Fibroblast of lung (primary cell): ENCODE data around the gene ODAM.

ENCODE experiments used
- EZH2 ChIP-seq: IDR thresholded peaks from 2 replicates; pipeline ENCODE4 v1.5.1; 2012; ENCODE audit warnings: low read length, control low read depth, mild to moderate bottlenecking; ENCODE audit errors: missing control alignments
- TF ChIP-seq, protein P1 (sequence below), 2 donors: IDR thresholded peaks in 1 of 2; conservative IDR thresholded peaks in 1 of 2; 1 replicate in 1 of 2; 2 replicates in 1 of 2; pipeline ENCODE4 v1.5.1; 2011 to 2012; ENCODE audit warnings: low read length in 2 of 2, control low read depth in 1 of 2, inconsistent platforms in 1 of 2, low read depth in 1 of 2, mild to moderate bottlenecking in 1 of 2

DNA sequence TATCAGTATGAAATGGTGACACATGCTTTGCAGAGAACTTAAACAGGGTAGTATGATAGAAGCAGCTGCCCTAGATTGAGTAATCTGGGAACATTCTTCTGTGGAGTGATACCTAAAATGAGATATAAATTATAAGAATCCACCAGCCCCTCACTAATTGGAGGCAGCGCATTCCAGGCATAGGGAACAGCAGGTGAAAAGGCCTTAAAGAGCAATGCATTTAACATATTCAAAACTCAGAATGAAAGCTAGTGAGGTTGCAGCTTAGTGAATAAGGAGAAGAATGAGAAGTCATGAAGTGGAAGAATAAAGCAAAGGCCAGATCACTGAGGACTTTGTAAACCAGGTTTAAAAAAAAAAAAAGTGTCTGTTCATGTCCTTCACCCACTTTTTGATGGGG lies 4.9 kb upstream of the ODAM start:
- TF ChIP-seq, protein P1, sequence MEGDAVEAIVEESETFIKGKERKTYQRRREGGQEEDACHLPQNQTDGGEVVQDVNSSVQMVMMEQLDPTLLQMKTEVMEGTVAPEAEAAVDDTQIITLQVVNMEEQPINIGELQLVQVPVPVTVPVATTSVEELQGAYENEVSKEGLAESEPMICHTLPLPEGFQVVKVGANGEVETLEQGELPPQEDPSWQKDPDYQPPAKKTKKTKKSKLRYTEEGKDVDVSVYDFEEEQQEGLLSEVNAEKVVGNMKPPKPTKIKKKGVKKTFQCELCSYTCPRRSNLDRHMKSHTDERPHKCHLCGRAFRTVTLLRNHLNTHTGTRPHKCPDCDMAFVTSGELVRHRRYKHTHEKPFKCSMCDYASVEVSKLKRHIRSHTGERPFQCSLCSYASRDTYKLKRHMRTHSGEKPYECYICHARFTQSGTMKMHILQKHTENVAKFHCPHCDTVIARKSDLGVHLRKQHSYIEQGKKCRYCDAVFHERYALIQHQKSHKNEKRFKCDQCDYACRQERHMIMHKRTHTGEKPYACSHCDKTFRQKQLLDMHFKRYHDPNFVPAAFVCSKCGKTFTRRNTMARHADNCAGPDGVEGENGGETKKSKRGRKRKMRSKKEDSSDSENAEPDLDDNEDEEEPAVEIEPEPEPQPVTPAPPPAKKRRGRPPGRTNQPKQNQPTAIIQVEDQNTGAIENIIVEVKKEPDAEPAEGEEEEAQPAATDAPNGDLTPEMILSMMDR (conservative IDR thresholded peaks at IDR 0.05 in 1 of 2, IDR thresholded peaks at IDR 0.05 in 1 of 2; ENCODE audit: low read depth in 1 of 2, low read length in 2 of 2), result no peak
- no peak for TF ChIP-seq EZH2
